Thyroid gland (tissue), 4 donors: Measurements from ENCODE around the gene CCDC63.

ENCODE experiments used
- POLR2A ChIP-seq, 2 donors: fragments of 450-650 bp; IDR thresholded peaks; one replicate each; pipeline ENCODE4 v1.6.1; 2017; ENCODE audit warnings: antibody characterized with exemption in 2 of 2, mild to moderate bottlenecking in 2 of 2, moderate library complexity in 1 of 2
- TF ChIP-seq, protein P1 (sequence below), 6 experiments: fragments of 200-600 bp in 3 of 6; fragments of 450-650 bp in 3 of 6; sonication (generic) in 3 of 6; IDR thresholded peaks; one replicate each; pipeline ENCODE4 v1.5.1; 2016 to 2019; ENCODE audit warnings: antibody characterized with exemption in 6 of 6, mild to moderate bottlenecking in 2 of 6, inconsistent platforms in 1 of 6, moderate library complexity in 1 of 6

DNA sequence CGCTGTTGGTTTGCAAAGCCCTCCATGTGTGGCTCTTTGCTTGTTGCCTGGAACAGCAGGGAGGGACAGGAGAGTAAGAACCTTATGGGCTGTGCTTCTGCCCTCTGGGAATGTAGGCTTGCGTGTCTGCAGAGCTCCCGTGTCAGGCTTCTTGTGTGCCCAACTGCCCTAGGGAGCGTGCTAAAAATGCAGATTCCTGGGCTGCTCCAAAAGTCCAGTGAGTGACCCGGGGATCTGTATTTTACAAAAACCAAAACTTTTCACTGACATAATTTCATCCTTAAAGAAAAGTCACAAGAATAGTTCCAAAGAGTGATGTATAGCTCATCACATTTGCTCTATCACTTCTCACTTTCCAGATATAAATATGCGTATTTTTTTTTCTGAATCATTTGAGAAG lies 34.8 kb upstream of the CCDC63 start:
- TF ChIP-seq, protein P1, sequence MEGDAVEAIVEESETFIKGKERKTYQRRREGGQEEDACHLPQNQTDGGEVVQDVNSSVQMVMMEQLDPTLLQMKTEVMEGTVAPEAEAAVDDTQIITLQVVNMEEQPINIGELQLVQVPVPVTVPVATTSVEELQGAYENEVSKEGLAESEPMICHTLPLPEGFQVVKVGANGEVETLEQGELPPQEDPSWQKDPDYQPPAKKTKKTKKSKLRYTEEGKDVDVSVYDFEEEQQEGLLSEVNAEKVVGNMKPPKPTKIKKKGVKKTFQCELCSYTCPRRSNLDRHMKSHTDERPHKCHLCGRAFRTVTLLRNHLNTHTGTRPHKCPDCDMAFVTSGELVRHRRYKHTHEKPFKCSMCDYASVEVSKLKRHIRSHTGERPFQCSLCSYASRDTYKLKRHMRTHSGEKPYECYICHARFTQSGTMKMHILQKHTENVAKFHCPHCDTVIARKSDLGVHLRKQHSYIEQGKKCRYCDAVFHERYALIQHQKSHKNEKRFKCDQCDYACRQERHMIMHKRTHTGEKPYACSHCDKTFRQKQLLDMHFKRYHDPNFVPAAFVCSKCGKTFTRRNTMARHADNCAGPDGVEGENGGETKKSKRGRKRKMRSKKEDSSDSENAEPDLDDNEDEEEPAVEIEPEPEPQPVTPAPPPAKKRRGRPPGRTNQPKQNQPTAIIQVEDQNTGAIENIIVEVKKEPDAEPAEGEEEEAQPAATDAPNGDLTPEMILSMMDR (IDR thresholded peaks at IDR 0.05), result no peak
- TF ChIP-seq POLR2A (IDR thresholded peaks at IDR 0.05), result no peak
